NK-92 (cell line): Measurements from ENCODE around the gene RPL13A.

Experiments used
- DNase-seq: peaks from one replicate; lab custom pipeline; 2025; ENCODE audit not compliant: unreplicated experiment; lab: John Stamatoyannopoulos, UW

Gene RPL13A

GRCh38 chr19:49502866-49503581 is 15.6 kb downstream of the RPL13A start:
- DNase-seq: no peak

DNA sequence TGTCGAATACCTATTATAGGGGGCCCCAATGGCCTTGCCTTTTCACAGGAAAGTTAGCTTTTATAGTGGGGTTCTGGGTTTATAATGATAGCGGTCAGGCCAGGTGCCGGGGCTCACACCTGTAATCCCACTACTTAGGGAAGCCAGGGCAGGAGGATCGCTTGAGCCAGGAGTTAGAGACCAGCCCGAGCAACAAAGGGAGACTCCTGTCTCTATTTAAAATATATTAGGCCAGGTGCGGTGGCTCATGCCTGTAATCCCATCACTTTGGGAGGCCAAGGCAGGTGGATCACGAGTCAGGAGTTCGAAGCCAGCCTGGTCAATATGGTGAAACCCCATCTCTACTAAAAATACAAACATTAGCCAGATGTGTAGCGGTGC is 16.2 kb downstream of the RPL13A start:
- no peak for DNase-seq

- DNase-seq: no peak
Measured at GRCh38 chr19:49506575-49507105, 19.2 kb downstream of the RPL13A start.

DNA sequence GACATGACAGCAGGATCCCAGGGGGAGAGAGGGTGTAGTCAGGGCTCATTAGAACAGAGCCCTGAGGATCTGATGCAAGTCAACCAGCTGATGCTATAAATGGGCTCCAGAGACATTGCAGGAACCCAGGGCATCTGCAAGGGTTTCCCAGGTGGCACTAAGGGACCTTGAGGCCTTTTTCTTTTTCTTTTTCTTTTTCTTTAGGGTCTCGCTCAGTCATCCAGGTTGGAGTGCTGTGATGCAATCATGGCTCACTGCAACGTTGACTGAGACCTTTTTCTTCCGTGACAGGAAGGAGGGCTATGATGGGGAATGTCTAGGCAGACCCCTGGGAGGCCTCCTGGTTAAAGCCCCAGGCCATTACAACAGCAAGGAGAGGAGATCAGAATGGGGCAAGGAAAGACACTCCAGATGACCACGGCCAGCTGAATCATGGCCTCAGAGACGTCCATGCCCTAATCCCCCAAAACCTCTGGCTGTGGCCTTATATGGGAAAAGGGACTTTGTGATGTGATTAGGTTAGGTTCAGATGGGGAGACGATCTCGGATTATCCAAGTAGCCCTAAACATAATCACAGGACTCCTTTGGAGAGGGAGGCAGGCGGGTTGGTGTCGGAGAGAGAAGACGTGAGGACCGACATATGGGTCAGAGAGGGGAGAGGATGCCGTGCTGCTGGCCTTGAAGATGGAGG is 20.5 kb downstream of the RPL13A start:
- DNase-seq: no peak

GRCh38 chr19:49512970-49513745 is 25.8 kb downstream of the RPL13A start:
- no peak for DNase-seq

GRCh38 chr19:49513746-49514118 is 26.3 kb downstream of the RPL13A start:
- no peak for DNase-seq

GRCh38 chr19:49514151-49514550 is 26.7 kb downstream of the RPL13A start:
- DNase-seq: no peak

GRCh38 chr19:49515767-49516166 is 28.4 kb downstream of the RPL13A start:
- no peak for DNase-seq

- DNase-seq: no peak
Measured at GRCh38 chr19:49518033-49518432, 30.6 kb downstream of the RPL13A start.

DNA sequence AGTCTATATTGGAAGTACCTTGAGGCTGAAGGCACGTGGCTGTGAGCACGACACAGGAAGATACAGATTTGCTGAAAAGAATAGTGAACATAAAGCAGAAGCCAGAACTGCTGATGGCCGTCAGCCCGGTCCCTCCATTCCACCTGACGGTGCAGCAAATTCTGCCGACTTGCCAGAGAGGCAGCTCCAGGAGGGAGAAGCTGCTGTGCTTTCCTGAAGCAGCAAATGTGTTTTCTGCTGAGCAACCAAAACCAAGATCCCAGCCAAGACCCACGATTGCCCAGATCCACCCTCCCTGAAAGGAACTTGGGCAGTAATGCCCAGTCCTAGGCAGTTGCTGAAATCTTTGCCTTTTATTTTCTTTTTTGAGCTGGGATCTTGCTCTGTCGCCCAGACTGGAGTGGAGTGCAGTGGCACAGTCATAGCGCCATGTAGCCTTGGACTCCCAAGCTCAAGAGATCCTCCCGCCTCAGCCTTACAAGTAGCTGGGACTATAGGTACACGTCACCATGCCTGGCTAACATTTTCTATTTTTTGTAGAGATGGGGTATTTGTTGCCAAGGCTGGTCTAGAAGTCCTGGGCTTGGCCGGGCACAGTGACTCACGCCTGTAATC is 33.4 kb downstream of the RPL13A start:
- no peak for DNase-seq

- no peak for DNase-seq
Measured at GRCh38 chr19:49524812-49525455, 37.5 kb downstream of the RPL13A start.

DNA sequence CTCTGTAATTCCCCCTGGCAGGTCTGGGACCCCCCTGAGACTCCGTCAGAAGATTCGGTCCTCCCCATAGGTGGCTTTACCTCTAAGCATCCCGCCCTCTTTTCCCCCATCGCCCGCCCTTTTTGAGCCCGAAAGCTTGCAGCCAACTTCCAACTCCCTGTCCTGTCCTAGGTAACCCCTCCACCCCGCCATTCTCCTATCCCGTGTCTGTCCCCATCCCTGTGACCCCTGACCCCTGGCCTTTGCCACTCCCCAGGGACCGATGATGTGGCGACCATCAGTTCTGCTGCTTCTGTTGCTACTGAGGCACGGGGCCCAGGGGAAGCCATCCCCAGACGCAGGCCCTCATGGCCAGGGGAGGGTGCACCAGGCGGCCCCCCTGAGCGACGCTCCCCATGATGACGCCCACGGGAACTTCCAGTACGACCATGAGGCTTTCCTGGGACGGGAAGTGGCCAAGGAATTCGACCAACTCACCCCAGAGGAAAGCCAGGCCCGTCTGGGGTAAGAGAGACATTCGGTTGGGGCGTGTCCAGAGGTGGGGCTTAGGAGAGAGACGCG is 40.9 kb downstream of the RPL13A start:
- DNase-seq: no peak

GRCh38 chr19:49530708-49531107 is 43.3 kb downstream of the RPL13A start:
- DNase-seq: no peak

DNA sequence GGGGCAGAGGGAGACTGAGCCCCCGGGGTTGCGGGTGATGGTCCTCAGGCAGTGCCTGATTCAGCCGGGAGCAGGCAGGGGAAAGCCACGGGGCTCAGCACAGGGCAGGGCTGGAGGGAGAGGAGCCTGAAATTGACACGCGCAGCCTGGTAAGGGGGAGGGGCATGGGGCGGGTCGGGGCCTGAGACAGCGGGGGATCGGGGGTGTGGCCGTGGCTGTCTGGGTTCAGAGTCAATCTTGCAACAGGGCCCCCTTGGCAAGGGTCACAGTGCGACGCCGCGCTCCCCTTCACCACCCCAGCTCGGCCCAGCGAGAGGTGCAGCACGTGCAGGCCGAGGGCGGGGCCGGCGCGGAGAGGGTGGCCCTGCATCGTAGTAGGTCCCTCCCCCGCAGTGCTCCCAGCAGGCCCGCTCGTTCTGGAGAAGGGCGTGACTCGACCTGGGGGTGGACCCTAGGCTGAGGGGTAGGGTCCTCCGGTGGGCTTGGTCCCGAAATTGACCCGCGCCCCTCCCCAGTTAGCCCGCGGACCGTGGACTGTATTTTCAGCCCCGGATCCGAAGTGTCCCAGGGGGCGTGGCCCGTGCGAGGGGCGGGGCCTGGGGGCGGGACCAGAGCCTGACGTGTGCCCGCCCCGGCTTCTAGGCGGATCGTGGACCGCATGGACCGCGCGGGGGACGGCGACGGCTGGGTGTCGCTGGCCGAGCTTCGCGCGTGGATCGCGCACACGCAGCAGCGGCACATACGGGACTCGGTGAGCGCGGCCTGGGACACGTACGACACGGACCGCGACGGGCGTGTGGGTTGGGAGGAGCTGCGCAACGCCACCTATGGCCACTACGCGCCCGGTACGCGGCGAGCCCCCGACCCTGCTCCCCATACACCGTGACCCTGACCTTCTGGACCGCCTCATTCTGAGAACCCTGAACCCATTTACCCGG is 46.4 kb downstream of the RPL13A start:
- no peak for DNase-seq

- DNase-seq: no peak
Measured at GRCh38 chr19:49534632-49535385, 47.4 kb downstream of the RPL13A start.

DNA sequence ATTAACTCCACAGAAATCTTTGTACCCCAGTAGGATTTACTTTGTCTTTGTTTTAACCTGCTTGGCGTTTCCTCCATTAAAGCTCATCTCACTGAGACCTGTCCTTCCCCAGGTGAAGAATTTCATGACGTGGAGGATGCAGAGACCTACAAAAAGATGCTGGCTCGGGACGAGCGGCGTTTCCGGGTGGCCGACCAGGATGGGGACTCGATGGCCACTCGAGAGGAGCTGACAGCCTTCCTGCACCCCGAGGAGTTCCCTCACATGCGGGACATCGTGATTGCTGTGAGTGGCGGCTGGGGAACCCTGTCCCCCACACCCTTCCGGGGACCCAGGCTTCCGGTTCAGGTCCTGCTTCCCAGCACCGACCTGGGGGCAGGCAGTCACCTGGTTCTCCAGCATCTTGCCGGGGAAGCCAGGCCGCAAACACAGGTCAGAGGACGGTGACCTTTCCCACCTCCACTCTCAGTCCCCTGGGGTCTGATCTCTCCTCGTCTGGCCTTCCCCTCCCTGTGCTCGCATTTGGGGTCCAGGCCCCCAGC is 49.6 kb downstream of the RPL13A start:
- no peak for DNase-seq

- DNase-seq: no peak
Measured at GRCh38 chr19:49538643-49539042, 51.2 kb downstream of the RPL13A start.

GRCh38 chr19:49539192-49539952 is 52.0 kb downstream of the RPL13A start:
- DNase-seq: no peak
